Measurements from ENCODE around the gene CPHXL2.

The CPHXL2 gene

GRCh38 chr16:75640598-75640997, 36.2 kb downstream of the CPHXL2 start:
- no peak for DNase-seq

GRCh38 chr16:75635036-75635435, 41.8 kb downstream of the CPHXL2 start:
- no peak for DNase-seq

GRCh38 chr16:75632857-75633256, 44.0 kb downstream of the CPHXL2 start:
- peak; percentile 94 for DNase-seq

DNA sequence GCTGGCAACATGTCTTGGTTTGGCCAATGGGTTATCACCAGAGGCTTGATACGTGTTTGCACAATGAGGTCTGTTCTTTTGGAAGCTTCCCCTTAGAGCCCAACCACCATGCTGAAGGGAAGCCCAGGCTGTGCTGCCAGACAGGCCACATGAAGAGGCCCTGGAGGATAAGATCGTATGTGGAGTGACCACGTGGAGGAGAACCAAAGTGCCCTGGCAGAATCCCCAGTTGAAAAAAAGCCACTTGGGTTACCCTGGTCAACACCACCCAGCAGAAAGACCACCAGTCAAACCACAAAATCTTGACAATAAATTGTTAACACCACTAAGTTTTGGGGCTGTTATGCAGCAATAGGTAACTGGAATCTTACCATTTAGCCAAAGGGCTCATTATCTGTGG, 46.8 kb downstream of the CPHXL2 start:
- DNase-seq: no peak

GRCh38 chr16:75629132-75629531, 47.7 kb downstream of the CPHXL2 start:
- no peak for DNase-seq

GRCh38 chr16:75628351-75628750, 48.5 kb downstream of the CPHXL2 start:
- no peak for DNase-seq

- no peak for DNase-seq
Observed at GRCh38 chr16:75627851-75628250, 49.0 kb downstream of the CPHXL2 start.

- no peak for DNase-seq
Observed at GRCh38 chr16:75626806-75627205, 50.0 kb downstream of the CPHXL2 start.

DNA sequence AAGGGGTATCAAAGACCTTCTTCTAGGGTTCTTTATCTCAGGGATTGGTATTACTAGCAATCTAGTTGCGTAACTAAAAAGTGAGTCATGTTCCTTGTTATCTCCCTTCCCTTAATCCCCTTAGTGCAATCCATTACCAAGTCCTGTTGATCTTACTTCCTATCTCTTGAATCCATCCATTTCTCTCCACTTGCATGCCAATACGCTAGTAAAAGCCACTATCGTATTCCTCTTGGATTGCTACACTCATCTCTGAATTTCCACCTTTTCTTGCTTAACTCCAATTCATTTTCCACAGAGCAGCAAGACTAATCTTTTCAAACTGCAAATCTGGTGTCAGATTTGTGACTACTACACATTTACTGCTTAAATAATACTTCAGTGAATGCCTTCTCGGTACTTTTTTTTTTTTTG, 51.9 kb downstream of the CPHXL2 start:
- no peak for DNase-seq

DNA sequence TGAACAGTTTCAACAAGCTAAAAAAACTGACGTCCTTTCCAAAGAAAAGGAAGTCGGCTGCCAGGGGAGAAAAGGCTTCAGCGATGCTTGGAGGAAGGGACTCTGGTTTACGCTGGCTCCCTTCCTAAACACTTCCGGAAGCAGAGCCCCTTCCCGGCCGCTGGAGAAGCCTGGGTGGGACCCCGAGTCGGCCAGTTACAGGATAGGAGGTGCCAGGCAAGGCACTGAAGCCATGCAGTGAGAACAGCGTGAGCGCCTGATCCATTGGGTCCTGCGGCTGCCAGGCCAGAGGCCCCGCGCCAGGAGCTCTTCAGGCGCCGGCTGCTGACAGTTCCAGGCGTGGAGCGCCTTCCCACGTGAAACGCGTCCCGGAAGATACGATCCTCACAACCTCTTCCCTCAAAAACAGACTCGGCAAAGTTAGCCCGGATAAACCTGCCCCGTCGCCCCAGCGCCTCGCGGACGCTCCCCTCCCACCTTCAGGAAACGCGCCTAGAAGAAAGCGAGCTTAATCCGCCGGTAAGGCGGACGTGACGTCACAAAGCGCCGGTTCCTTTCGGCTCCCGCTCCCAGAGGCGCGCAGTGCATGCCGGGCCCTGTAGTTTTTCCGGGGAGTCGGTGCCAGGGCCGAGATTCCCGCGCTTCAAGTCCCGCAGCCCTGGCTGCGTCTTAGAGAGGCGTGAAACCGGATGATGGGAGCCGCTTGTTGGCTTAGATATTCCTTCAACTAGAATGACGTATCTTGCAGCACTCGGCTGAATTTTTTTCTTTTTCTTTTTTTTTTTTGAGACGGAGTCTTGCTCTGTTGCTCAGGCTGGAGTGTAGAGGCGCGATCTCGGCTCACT, 53.8 kb downstream of the CPHXL2 start, which contains the start of gene ADAT1:
TSS of gene ADAT1 (minus strand) at position 521 of the 845 bp plus-strand sequence. CDS start 2,482 bp downstream, outside the sequence.
- peak; percentile 97 for DNase-seq

DNA sequence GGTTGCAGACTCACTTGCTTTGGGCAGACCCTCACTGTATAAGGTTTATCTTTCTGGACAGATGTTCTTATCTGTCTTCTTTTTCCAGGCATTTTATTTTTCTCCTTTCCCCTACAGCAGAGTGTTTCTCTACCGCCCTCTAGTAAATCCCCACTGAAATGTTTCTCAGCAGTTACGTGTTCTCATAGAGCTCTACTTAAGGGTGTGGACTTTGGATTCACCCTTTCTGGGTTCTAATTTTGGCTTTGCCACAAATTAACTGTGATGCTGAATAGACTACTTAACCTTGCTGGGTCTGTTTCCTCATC, 55.7 kb downstream of the CPHXL2 start:
- DNase-seq: no peak

- DNase-seq: no peak
Observed at GRCh38 chr16:75620326-75621169, 56.3 kb downstream of the CPHXL2 start.

DNA sequence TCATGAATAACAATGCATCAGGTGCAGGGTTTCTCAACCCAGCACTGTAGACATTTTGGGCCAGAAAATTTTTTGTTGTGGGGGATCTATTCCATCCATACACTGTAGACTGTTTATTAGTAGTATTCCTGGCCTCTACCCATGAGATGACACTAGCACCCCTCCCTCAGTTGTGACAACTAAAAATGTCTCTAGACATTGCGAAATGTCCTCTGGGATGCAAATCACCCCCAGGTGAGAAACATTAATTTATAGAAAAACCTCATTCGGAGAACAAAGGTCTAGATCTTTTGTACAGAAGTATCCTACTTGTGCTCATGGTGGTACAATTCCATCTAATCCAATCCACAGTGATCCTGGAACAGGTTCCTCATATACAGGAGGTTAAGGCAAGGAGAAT, 58.0 kb downstream of the CPHXL2 start:
- DNase-seq: no peak

- no peak for DNase-seq
Observed at GRCh38 chr16:75617121-75617520, 59.7 kb downstream of the CPHXL2 start.

DNA sequence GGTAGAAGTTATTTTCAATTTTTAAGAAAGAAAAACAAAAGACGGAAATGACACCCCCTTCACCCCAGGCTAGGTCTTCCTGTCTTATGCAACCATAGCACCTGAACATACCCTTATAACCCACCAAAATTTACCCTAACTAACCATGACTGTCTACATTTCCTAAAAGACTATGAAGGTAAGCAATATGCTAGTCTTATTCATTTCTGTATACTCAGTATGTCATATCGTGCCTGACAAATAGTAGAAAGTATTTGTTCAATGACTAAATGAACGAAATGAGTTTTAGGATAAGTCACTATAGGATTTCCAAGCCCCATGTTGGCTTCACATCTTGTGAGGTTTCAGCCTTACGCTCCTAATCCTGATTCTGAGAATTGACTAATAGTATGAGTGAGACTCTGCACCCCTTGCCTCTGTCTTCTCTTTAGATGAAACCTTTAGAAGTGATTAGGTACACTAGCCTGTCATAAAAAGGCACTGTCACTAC, 60.2 kb downstream of the CPHXL2 start:
- no peak for DNase-seq

DNA sequence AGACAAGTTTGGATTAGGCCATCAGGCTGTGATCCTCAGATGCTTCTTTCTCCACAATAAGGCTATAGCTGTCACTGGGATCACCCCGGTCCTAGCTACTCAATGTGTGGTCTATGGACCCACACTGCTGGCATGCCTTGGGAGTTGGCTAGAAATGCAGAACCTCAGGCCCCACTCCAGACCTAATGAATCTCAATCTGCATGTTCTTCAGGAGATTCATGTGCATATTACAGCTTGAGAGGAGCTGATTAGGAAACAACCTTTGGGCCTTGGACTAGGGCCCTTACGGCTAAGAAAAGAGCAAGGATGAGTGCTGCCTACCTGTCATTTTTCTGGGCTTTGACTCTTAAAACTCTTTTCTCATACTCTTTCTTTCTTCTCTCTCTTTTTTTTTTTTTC, 61.2 kb downstream of the CPHXL2 start:
- no peak for DNase-seq

GRCh38 chr16:75614066-75614897, 62.5 kb downstream of the CPHXL2 start:
- DNase-seq: no peak

Measured in DMS153 (cell line).